NCI-H146 (cell line): ENCODE results near the gene P3H2.
"Not testable (repeated sequence)": the region's sequence is repeated elsewhere in the genome, so short reads cannot be mapped to it uniquely, and the experiment has no call there.

Experiments
- DNase-seq: peaks from one replicate; lab custom pipeline; 2025; lab: John Stamatoyannopoulos, UW

The P3H2 gene

GRCh38 chr3:190086191-190086590 is 34.5 kb downstream of the P3H2 start:
- DNase-seq: no peak

GRCh38 chr3:190084983-190085382 is 35.7 kb downstream of the P3H2 start:
- DNase-seq: no peak

DNA sequence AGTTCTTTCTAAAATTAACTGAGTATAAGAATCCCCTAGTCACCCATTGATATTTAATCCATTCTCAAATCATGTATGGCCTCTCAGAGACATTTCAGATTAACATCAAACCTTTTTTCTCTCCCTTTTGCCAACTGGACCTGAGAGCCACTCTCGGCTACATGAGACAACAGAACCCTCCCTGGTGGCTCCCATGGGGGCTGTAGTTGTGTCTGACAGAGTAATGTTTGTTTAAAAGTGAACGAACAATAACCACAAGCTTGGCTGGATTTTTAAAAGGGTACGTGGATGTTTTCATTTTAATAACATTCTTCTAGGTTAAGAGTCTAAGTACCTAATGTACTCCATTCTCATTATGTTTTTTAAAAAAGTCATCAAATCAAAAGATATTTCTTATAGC is 37.1 kb downstream of the P3H2 start:
- DNase-seq: no peak

DNA sequence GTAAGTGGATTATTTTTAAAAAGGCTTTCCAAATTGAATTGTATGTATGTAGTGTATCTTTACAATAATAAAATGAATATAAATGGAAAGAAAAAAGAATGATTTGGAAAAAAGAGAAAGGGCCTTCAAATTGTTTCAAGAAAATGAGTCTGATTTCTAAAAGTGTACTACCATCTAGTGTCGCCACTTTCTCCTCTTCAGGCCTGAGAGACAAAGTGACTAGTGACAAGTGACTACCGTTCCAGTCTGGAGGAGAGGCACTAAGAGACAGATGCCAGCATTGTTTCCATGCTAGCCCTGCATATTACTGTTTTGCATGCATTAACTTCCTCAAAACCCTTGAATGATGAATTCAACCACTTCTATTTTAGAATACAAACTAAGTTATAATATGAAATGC is 39.3 kb downstream of the P3H2 start:
- no peak for DNase-seq

GRCh38 chr3:190079173-190079572 is 41.5 kb downstream of the P3H2 start:
- DNase-seq: not testable (repeated sequence)

GRCh38 chr3:190077395-190078045 is 43.2 kb downstream of the P3H2 start:
- DNase-seq: no peak

GRCh38 chr3:190076601-190077394 is 43.9 kb downstream of the P3H2 start:
- no peak for DNase-seq

DNA sequence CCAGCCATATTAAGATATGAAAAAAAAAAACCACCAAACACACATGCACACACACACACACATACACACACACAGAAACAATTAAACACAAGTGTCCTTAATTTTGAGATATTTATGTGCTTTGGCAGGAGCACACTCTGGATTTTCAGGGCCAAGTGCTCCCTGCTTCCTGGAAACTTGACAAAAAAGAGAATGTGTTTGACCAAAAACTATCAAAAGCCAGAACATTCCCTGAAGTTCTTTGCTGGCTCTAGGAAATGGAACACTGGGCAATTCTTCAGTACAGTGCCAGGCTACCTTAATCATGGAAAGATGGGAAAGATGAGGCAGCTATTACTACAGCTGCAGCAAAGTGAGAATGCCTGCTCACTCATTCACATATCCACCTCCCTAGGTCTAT is 44.6 kb downstream of the P3H2 start:
- DNase-seq: no peak

- no peak for DNase-seq
These were observed 45.9 kb downstream of the P3H2 start for GRCh38 chr3:190074817-190075216.

- DNase-seq: no peak
These were observed 47.3 kb downstream of the P3H2 start for GRCh38 chr3:190073264-190074008.

- DNase-seq: no peak
These were observed 47.8 kb downstream of the P3H2 start for GRCh38 chr3:190072856-190073255.

DNA sequence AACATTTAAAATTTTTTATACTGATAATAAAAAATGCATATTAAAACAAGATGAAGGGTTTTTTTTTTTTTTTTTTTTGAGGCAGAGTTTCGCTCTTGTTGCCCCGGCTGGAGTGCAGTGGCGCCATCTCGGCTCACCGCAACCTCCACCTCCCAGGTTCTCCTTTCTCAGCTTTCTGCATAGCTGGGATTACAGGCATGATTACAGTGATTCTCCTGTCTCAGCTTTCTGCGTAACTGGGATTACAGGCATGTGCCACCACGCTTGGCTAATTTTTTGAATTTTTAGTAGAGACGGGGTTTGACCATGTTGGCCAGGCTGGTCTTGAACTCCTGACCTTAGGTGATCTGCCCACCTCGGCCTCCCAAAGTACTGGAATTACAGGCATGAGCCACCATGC is 48.8 kb downstream of the P3H2 start:
- DNase-seq: not testable (repeated sequence)

GRCh38 chr3:190070622-190071347 is 49.9 kb downstream of the P3H2 start:
- DNase-seq: peak; percentile 23

DNA sequence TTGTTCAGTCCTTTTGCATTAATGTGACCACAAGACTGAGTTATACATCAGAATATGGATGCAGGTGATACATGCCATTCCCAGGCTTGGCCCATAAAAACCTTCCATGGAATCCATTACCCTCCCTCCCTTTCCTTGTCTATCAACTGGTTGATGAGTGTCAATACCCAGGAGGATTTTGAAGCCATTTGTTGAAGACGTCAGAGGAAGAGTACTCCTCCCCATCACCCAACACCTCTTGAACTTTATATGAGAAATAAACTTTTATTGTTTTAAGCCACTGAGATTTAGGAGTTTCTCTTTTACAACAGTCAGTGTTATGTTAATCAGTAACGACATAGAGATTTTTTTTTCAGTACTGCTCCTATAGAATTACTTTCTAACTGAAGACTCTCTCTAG is 55.5 kb downstream of the P3H2 start:
- no peak for DNase-seq

- no peak for DNase-seq
These were observed 56.0 kb downstream of the P3H2 start for GRCh38 chr3:190064659-190065058.

GRCh38 chr3:190064112-190064511 is 56.6 kb downstream of the P3H2 start:
- DNase-seq: no peak

DNA sequence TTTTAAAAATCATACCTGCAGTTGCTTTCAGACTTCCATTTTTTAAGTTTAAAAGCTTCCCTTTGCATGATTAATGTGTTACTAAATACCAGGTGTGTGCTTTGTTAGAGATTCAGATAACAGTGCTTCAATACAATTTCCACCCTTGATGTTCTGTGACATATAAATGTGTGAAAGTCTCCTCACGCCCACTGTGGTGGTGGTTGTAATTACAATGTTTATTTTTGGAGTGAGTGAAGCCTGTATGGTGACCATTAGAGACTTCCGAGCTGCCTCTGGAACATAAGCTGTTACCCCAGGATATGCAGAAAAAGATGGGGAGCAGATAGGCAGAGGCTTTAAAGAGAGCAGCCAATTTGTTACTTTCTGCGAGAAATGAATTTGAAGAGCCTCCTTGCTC is 57.2 kb downstream of the P3H2 start:
- DNase-seq: no peak

GRCh38 chr3:190060192-190060775 is 60.4 kb downstream of the P3H2 start:
- no peak for DNase-seq

DNA sequence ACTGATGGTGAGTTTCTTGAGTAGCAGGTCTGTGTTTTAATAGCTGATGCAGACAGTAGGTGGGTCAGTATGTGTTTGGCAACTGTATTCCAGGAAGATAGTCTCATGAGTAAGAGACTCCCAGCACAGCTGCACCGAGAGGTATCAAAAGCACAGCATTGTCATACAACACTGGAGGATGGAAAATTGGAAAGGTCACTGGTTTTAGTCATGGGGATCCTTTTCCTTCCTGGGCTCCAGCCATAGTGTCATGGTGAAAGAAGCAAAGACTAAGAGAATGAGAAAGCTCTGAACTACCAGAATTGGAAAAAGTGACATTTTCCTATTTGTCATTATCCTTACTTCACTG is 61.5 kb downstream of the P3H2 start:
- DNase-seq: no peak

- DNase-seq: no peak
These were observed 62.0 kb downstream of the P3H2 start for GRCh38 chr3:190058521-190059241.

GRCh38 chr3:190056742-190057141 is 64.0 kb downstream of the P3H2 start:
- DNase-seq: no peak
